K562 (cell line): ENCODE results near the gene SBK3. TPM values are rescaled to one million over a fixed set of nuclear protein-coding genes. Genes with fewer than 3 reads are reported as not detected.

Experiments
- BRD4 ChIP-seq: fragments of 200-600 bp; sonication (generic); IDR thresholded peaks from 2 replicates; pipeline ENCODE4 v1.6.1; 2017; ENCODE audit warnings: inconsistent platforms
- LCOR ChIP-seq: sonication (generic); formaldehyde crosslinking; IDR thresholded peaks from 2 replicates; pipeline ENCODE4 v1.8.0; 2022; ENCODE audit warnings: mild to moderate bottlenecking, missing genetic modification reagents
- MEF2D ChIP-seq: conservative IDR thresholded peaks from 2 replicates; pipeline ENCODE4 v1.6.1; 2016; ENCODE audit warnings: low read depth, missing genetic modification characterization, missing compliant biosample characterization
- NCOA6 ChIP-seq: fragments of 450-650 bp; IDR thresholded peaks from 2 replicates; pipeline ENCODE4 v1.6.1; 2017; ENCODE audit warnings: mild to moderate bottlenecking
- NFRKB ChIP-seq: fragments of 450-650 bp; IDR thresholded peaks from 2 replicates; pipeline ENCODE4 v1.6.1; 2016; ENCODE audit warnings: low read depth
- PATZ1 ChIP-seq: fragments of 250-450 bp; sonication (Bioruptor Pico); IDR thresholded peaks from 2 replicates; pipeline ENCODE4 v1.5.0; 2020; ENCODE audit warnings: mild to moderate bottlenecking, borderline replicate concordance
- SFPQ ChIP-seq: fragments of 200-400 bp; formaldehyde crosslinking; IDR thresholded peaks from 2 replicates; pipeline ENCODE4 v1.6.1; 2017; ENCODE audit warnings: mild to moderate bottlenecking, low read depth, low read length, moderate library complexity
- SMAD4 ChIP-seq: fragments of 250-450 bp; sonication (Bioruptor Pico); conservative IDR thresholded peaks from 2 replicates; pipeline ENCODE4 v1.8.0; 2021; ENCODE audit warnings: inconsistent platforms, mild to moderate bottlenecking, moderate library complexity
- STAT6 ChIP-seq: sonication (generic); formaldehyde crosslinking; IDR thresholded peaks from 2 replicates; pipeline ENCODE4 v1.8.1; 2023; ENCODE audit warnings: mild to moderate bottlenecking, missing genetic modification reagents
- TCF15 ChIP-seq: fragments of 250-450 bp; sonication (Bioruptor Pico); IDR thresholded peaks from 2 replicates; pipeline ENCODE4 v1.8.0; 2022; ENCODE audit warnings: moderate library complexity, mild to moderate bottlenecking, inconsistent platforms
- U2AF1 ChIP-seq: fragments of 200-400 bp; formaldehyde crosslinking; optimal IDR thresholded peaks from 2 replicates; pipeline ENCODE3; 2017; ENCODE audit warnings: mild to moderate bottlenecking, low read depth, low read length, moderate library complexity
- ZBTB1 ChIP-seq: sonication (generic); formaldehyde crosslinking; IDR thresholded peaks from 2 replicates; pipeline ENCODE4 v1.8.1; 2023; ENCODE audit warnings: missing genetic modification reagents, low read depth, mild to moderate bottlenecking, borderline replicate concordance
- ZNF143 ChIP-seq: sonication (generic); formaldehyde crosslinking; IDR thresholded peaks from 2 replicates; pipeline ENCODE4 v1.9.0; 2022; ENCODE audit warnings: mild to moderate bottlenecking, missing genetic modification reagents
- ZNF592 ChIP-seq: fragments of 450-650 bp; IDR thresholded peaks from 2 replicates; pipeline ENCODE4 v1.6.1; 2017; ENCODE audit warnings: antibody characterized with exemption, mild to moderate bottlenecking
- polyA plus RNA-seq, 8 experiments: library from polyadenylated mRNA; depleted of rRNA in 4 of 8; stranded (reverse) in 5 of 8; unstranded in 3 of 8; fragments of >200 nt; fragmentation: Nextera tagmentation in 2 of 8; fragmentation: Illumina TruSeq in 1 of 8; extraction: Ambion mirVana in 2 of 8; extraction: Trizol in 1 of 8; gene quantifications; 2 replicates each; pipeline versions ENCODE4 v1.2.1 to v1.2.3, GENCODE V29; 2011 to 2014; ENCODE audit warnings: inconsistent platforms in 1 of 8, missing spikeins in 1 of 8
- total RNA-seq, 7 experiments: library from RNA; depleted of rRNA in 6 of 7; stranded (reverse); fragments of >200 nt in 6 of 7; fragmentation: Illumina TruSeq in 2 of 7; extraction: Trizol in 2 of 7; gene quantifications; 2 replicates each; pipeline versions ENCODE4 v1.2.1 to v1.2.3, GENCODE V29; 2011 to 2021; ENCODE audit warnings: low replicate concordance in 1 of 7

Gene SBK3
- total and polyA plus RNA-seq, 9 of the 15 experiments (the other 6 are each of a cell fraction or from before 2014, with no cell fraction given), result 0.11 to 0.43 (median 0.13) TPM; not detected in 6

- peak; percentile 90 for TF ChIP-seq ZNF592
- TF ChIP-seq TCF15, result no peak
- TF ChIP-seq SMAD4, result no peak; the same call in 1 of the 2 replicates
- no peak for TF ChIP-seq NCOA6
- TF ChIP-seq NFRKB, result 0 out of 2 replicates have a peak, but pooled peaks have one; percentile 35
- TF ChIP-seq PATZ1 (CRISPR knock-in tag), result no peak
- TF ChIP-seq ZBTB1, result 0 out of 2 replicates have a peak, but pooled peaks have one; percentile 38
- 0 out of 2 replicates have a peak, but pooled peaks have one; percentile 48 for TF ChIP-seq BRD4
- no peak for TF ChIP-seq LCOR (CRISPR knock-in tag)
- no peak for TF ChIP-seq SFPQ
- TF ChIP-seq U2AF1, result no peak
- no peak for TF ChIP-seq STAT6 (CRISPR knock-in tag)
- TF ChIP-seq ZNF143 (CRISPR knock-in tag), result no peak
- TF ChIP-seq MEF2D (tag), result 0 out of 2 replicates have a peak, but pooled peaks have one; percentile 11
Observed at GRCh38 chr19:55544776-55545439, 435 bp downstream of the SBK3 start (continued).
